Measurements from ENCODE around the gene ACOXL. TPM values are rescaled to one million over a fixed set of nuclear protein-coding genes. Genes with fewer than 3 reads are reported as not detected.

ACOXL gene
- total RNA-seq, 1 donor from 2014 or later = 0.23 TPM

DNA sequence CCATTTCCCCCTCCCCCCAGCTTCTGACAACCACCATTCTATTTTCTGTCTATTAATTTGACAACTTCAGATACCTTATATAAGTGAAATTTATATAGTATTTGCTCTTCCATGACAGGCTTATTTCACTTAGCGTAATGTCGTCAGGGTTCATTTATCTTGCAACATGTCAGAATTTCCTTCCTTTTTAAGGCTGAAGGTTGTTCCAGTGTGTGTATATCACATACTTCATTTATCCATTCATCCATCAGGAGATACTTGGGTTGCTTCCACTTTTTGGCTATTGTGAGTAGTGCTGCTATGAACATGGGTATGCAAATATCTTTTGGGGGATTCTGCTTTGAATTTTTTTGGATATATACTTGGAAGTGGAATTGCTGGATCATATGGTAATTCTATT lies 395.7 kb downstream of the ACOXL start:
- no peak for DNase-seq (ENCODE audit: low read depth)
- Mint-ChIP-seq H3K9me3 (ENCODE audit: unreplicated experiment) (no peaks in the 10 kb centered on the region), H3K27me3 (ENCODE audit: low read depth, unreplicated experiment) (no peaks in the 10 kb centered on the region)

GRCh38 chr2:111133603-111134002 lies 401.2 kb downstream of the ACOXL start:
- TF ChIP-seq, protein P1, sequence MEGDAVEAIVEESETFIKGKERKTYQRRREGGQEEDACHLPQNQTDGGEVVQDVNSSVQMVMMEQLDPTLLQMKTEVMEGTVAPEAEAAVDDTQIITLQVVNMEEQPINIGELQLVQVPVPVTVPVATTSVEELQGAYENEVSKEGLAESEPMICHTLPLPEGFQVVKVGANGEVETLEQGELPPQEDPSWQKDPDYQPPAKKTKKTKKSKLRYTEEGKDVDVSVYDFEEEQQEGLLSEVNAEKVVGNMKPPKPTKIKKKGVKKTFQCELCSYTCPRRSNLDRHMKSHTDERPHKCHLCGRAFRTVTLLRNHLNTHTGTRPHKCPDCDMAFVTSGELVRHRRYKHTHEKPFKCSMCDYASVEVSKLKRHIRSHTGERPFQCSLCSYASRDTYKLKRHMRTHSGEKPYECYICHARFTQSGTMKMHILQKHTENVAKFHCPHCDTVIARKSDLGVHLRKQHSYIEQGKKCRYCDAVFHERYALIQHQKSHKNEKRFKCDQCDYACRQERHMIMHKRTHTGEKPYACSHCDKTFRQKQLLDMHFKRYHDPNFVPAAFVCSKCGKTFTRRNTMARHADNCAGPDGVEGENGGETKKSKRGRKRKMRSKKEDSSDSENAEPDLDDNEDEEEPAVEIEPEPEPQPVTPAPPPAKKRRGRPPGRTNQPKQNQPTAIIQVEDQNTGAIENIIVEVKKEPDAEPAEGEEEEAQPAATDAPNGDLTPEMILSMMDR (IDR thresholded peaks at IDR 0.05; ENCODE audit: insufficient read depth, low read depth, low read length) = no peak
- no peak for TF ChIP-seq EZH2 (IDR thresholded peaks at IDR 0.05; ENCODE audit: insufficient read depth, low read length)
- H3K36me3 Mint-ChIP-seq (ENCODE audit: low read depth, unreplicated experiment) = peaks cover 19% of the 10 kb centered on the region
- Histone ChIP-seq H3K27me3 (ENCODE audit: insufficient read depth, low read length) (no peaks in the 10 kb centered on the region), H3K9ac (ENCODE audit: low read length) (no peak overlapping the region), H3K4me1 (ENCODE audit: insufficient read depth, low read length) (peaks cover 11% of the 10 kb centered on the region), H3K4me2 (ENCODE audit: low read length) (no peak overlapping the region), H3K36me3 (ENCODE audit: insufficient read depth, low read length) (peaks cover 3% of the 10 kb centered on the region), H4K20me1 (ENCODE audit: insufficient read depth, low read length) (peaks cover 42% of the 10 kb centered on the region), H3K4me3 (ENCODE audit: insufficient read depth, low read depth, low read length) (no peak overlapping the region), H2AFZ (ENCODE audit: low read depth, low read length) (no peak overlapping the region), H3K27ac (ENCODE audit: low read depth, low read length) (no peak overlapping the region), H3K79me2 (ENCODE audit: insufficient read depth, low read length) (no peaks in the 10 kb centered on the region), H3K9me3 (ENCODE audit: insufficient read depth, low read depth, low read length) (no peaks in the 10 kb centered on the region)
- no peak overlapping the region for H3K4me3 Mint-ChIP-seq (ENCODE audit: unreplicated experiment)
- peaks cover 4% of the 10 kb centered on the region for H3K4me1 Mint-ChIP-seq (ENCODE audit: low read depth, unreplicated experiment)
- no peaks in the 10 kb centered on the region for H3K9me3 Mint-ChIP-seq (ENCODE audit: unreplicated experiment)
- H3K27me3 Mint-ChIP-seq (ENCODE audit: low read depth, unreplicated experiment) = no peaks in the 10 kb centered on the region
- DNase-seq (ENCODE audit: low read depth) = no peak
- H3K27ac Mint-ChIP-seq (ENCODE audit: unreplicated experiment) = no peak overlapping the region
- FAIRE-seq = peak; percentile 37

More for the DNA sequence above, 395.7 kb downstream of the ACOXL start:
- no peak for FAIRE-seq
- Histone ChIP-seq H3K36me3 (ENCODE audit: insufficient read depth, low read length) (peaks cover 5% of the 10 kb centered on the region), H3K4me1 (ENCODE audit: insufficient read depth, low read length) (peaks cover 3% of the 10 kb centered on the region), H3K27me3 (ENCODE audit: insufficient read depth, low read length) (no peaks in the 10 kb centered on the region), H3K9ac (ENCODE audit: low read length) (no peak overlapping the region), H3K4me3 (ENCODE audit: insufficient read depth, low read depth, low read length) (no peak overlapping the region), H2AFZ (ENCODE audit: low read depth, low read length) (no peak overlapping the region), H3K4me2 (ENCODE audit: low read length) (no peak overlapping the region), H3K9me3 (ENCODE audit: insufficient read depth, low read depth, low read length) (no peaks in the 10 kb centered on the region), H3K79me2 (ENCODE audit: insufficient read depth, low read length) (no peaks in the 10 kb centered on the region), H4K20me1 (ENCODE audit: insufficient read depth, low read length) (peaks cover 10% of the 10 kb centered on the region), H3K27ac (ENCODE audit: low read depth, low read length) (no peak overlapping the region)
- Mint-ChIP-seq H3K4me3 (ENCODE audit: unreplicated experiment) (no peak overlapping the region), H3K27ac (ENCODE audit: unreplicated experiment) (no peak overlapping the region), H3K4me1 (ENCODE audit: low read depth, unreplicated experiment) (peaks cover 2% of the 10 kb centered on the region), H3K36me3 (ENCODE audit: low read depth, unreplicated experiment) (peaks cover 12% of the 10 kb centered on the region)
- no peak for TF ChIP-seq EZH2 (IDR thresholded peaks at IDR 0.05; ENCODE audit: insufficient read depth, low read length)
- TF ChIP-seq, protein P1 (IDR thresholded peaks at IDR 0.05; ENCODE audit: insufficient read depth, low read depth, low read length) = no peak

DNA sequence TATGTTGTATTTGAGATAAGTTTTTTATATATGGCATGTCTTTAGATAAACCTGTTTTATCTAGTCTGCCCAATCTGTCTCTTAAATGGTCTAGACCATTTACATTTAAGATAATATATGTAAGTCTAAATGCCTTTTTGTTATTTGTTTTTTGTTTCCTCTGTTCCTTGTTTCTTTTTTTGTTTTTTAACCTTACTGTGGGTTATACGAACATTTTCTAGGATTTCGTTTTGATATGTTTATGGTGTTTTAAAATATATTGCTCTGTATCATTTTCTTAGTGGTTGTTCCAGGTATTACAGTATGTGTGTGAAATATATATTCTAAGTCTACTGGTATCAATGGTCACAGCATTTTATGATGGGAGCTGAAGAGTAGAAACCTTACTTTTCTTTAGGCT lies 401.7 kb downstream of the ACOXL start:
- TF ChIP-seq, protein P1 (IDR thresholded peaks at IDR 0.05; ENCODE audit: insufficient read depth, low read depth, low read length) = no peak
- TF ChIP-seq EZH2 (IDR thresholded peaks at IDR 0.05; ENCODE audit: insufficient read depth, low read length) = no peak
- H3K27me3 Mint-ChIP-seq (ENCODE audit: low read depth, unreplicated experiment) = no peaks in the 10 kb centered on the region
- H3K36me3 ChIP-seq (ENCODE audit: insufficient read depth, low read length) = no peaks in the 10 kb centered on the region
- no peaks in the 10 kb centered on the region for H3K9me3 ChIP-seq (ENCODE audit: insufficient read depth, low read depth, low read length)
- H3K4me3 ChIP-seq (ENCODE audit: insufficient read depth, low read depth, low read length) = no peak overlapping the region
- H3K27ac ChIP-seq (ENCODE audit: low read depth, low read length) = no peak overlapping the region
- H3K27me3 ChIP-seq (ENCODE audit: insufficient read depth, low read length) = no peaks in the 10 kb centered on the region
- H3K27ac Mint-ChIP-seq (ENCODE audit: unreplicated experiment) = no peak overlapping the region
- DNase-seq (ENCODE audit: low read depth) (no peak), FAIRE-seq (no peak)
- no peak overlapping the region for H3K4me3 Mint-ChIP-seq (ENCODE audit: unreplicated experiment)
- no peak overlapping the region for H3K4me2 ChIP-seq (ENCODE audit: low read length)
- H3K9me3 Mint-ChIP-seq (ENCODE audit: unreplicated experiment) = no peaks in the 10 kb centered on the region
- peaks cover 11% of the 10 kb centered on the region for H3K4me1 ChIP-seq (ENCODE audit: insufficient read depth, low read length)
- H4K20me1 ChIP-seq (ENCODE audit: insufficient read depth, low read length) = peaks cover 46% of the 10 kb centered on the region
- H3K79me2 ChIP-seq (ENCODE audit: insufficient read depth, low read length) = no peaks in the 10 kb centered on the region
- no peak overlapping the region for H2AFZ ChIP-seq (ENCODE audit: low read depth, low read length)
- no peak overlapping the region for H3K9ac ChIP-seq (ENCODE audit: low read length)
- peaks cover 4% of the 10 kb centered on the region for H3K4me1 Mint-ChIP-seq (ENCODE audit: low read depth, unreplicated experiment)
- H3K36me3 Mint-ChIP-seq (ENCODE audit: low read depth, unreplicated experiment) = peaks cover 19% of the 10 kb centered on the region

Measured in astrocyte (in vitro differentiated cells and primary cell).